A549 (cell line): Measurements from ENCODE around the gene IGF2BP3. TPM values are rescaled to one million over a fixed set of nuclear protein-coding genes. Genes with fewer than 3 reads are reported as not detected.

Experiments used
- ATAC-seq, 2 experiments: fragments of 200-7000 bp in 1 of 2; fragments of >200 bp in 1 of 2; cut with Nextera tagmentation in 1 of 2; cut with Tn5 transposase in 1 of 2; 3 replicates each; pipeline versions ENCODE4 v1.8.0 to v1.9.1; 2018 to 2020; ENCODE audit warnings: mild to moderate bottlenecking in 1 of 2, moderate library complexity in 1 of 2
- CTCF ChIA-PET: fragments of 300-600 bp; sonication (Branson Sonifier 250); formaldehyde crosslinking; extraction: SDS; loops from one replicate; lab custom pipeline; 2021; ENCODE audit warnings: antibody characterized with exemption, inconsistent platforms; lab: Yijun Ruan, JAX
- POLR2A ChIA-PET: fragments of 350-600 bp; formaldehyde crosslinking; extraction: SDS; loops from one replicate; lab custom pipeline; 2021; ENCODE audit warnings: antibody characterized with exemption, inconsistent platforms; lab: Yijun Ruan, JAX
- DNase-seq, 2 experiments: peaks; one replicate each; pipeline versions ENCODE4 v3.0.0 to v3.0.0-alpha.2; 2011 to 2016; ENCODE audit warnings: low read depth in 1 of 2, low spot score in 1 of 2
- FAIRE-seq: peaks from 2 replicates; lab custom pipeline; 2011; peaks lifted over from hg19 to GRCh38; lab: Jason Lieb, UNC
- H3K27ac ChIP-seq, 2 experiments: fragments of >200 bp; sonication (Bioruptor Twin); formaldehyde crosslinking; 3 replicates each; pipeline ENCODE4 v1.5.1; 2016 to 2017
- H3K4me1 ChIP-seq: fragments of >200 bp; sonication (Bioruptor Twin); formaldehyde crosslinking; 3 replicates; pipeline ENCODE4 v1.6.1; 2016
- H3K4me2 ChIP-seq: fragments of >200 bp; sonication (Bioruptor Twin); formaldehyde crosslinking; 3 replicates; pipeline ENCODE4 v1.6.1; 2016
- H3K4me3 ChIP-seq: fragments of >200 bp; sonication (Bioruptor Twin); formaldehyde crosslinking; 3 replicates; pipeline ENCODE4 v1.5.1; 2016
- H3K9me3 ChIP-seq: fragments of >200 bp; sonication (Bioruptor Twin); formaldehyde crosslinking; 3 replicates; pipeline ENCODE4 v1.6.1; 2016
- BHLHE40 ChIP-seq: IDR thresholded peaks from 2 replicates; pipeline ENCODE4 v1.6.1; 2012; ENCODE audit warnings: low read depth, low read length, inconsistent platforms
- CBX8 ChIP-seq: fragments of 200-600 bp; sonication (generic); IDR thresholded peaks from 2 replicates; pipeline ENCODE4 v1.6.1; 2016
- CHD2 ChIP-seq: fragments of 150-350 bp; IDR thresholded peaks from 2 replicates; pipeline ENCODE4 v1.6.1; 2014; ENCODE audit warnings: low read length; ENCODE audit not compliant: partially characterized antibody
- E2F6 ChIP-seq: IDR thresholded peaks from 2 replicates; pipeline ENCODE4 v1.6.1; 2012; ENCODE audit warnings: low read depth, borderline replicate concordance
- EHF ChIP-seq: fragments of 250-450 bp; sonication (Bioruptor Pico); IDR thresholded peaks from 2 replicates; pipeline ENCODE4 v1.5.0; 2020; ENCODE audit warnings: mild to moderate bottlenecking
- EHMT2 ChIP-seq: fragments of 200-600 bp; sonication (generic); IDR thresholded peaks from 2 replicates; pipeline ENCODE4 v1.6.1; 2016; ENCODE audit warnings: antibody characterized with exemption, low read depth, mild to moderate bottlenecking, moderate library complexity
- FOSL2 ChIP-seq, 2 experiments: fragments of 450-650 bp in 1 of 2; fragments of >200 bp in 1 of 2; sonication (Bioruptor Twin) in 1 of 2; formaldehyde crosslinking; IDR thresholded peaks; 2 replicates each; pipeline versions ENCODE4 v1.5.0 to v1.6.1; 2016 to 2020; ENCODE audit warnings: mild to moderate bottlenecking in 1 of 2, moderate library complexity in 1 of 2
- FOXS1 ChIP-seq: fragments of 250-450 bp; sonication (Bioruptor Pico); IDR thresholded peaks from 2 replicates; pipeline ENCODE4 v1.5.0; 2020; ENCODE audit warnings: mild to moderate bottlenecking, moderate library complexity
- GATA3 ChIP-seq: IDR thresholded peaks from 2 replicates; pipeline ENCODE4 v1.6.1; 2012; ENCODE audit warnings: borderline replicate concordance
- HDAC2 ChIP-seq: fragments of 200-600 bp; sonication (generic); IDR thresholded peaks from 2 replicates; pipeline ENCODE4 v1.6.1; 2016
- HEYL ChIP-seq: fragments of 250-450 bp; sonication (Bioruptor Pico); IDR thresholded peaks from 2 replicates; pipeline ENCODE4 v1.8.0; 2021; ENCODE audit warnings: mild to moderate bottlenecking, moderate library complexity
- HOXB13 ChIP-seq: fragments of 250-450 bp; sonication (Bioruptor Pico); IDR thresholded peaks from 2 replicates; pipeline ENCODE4 v1.5.0; 2020; ENCODE audit warnings: low read depth, mild to moderate bottlenecking, moderate library complexity
- JUN ChIP-seq, 2 experiments: fragments of >200 bp; sonication (Bioruptor Twin); formaldehyde crosslinking; IDR thresholded peaks; 2 replicates in 1 of 2; 3 replicates in 1 of 2; pipeline ENCODE4 v1.6.1; 2016 to 2017
- KDM1A ChIP-seq: fragments of 200-600 bp; sonication (generic); IDR thresholded peaks from 2 replicates; pipeline ENCODE4 v1.6.1; 2016; ENCODE audit warnings: low read depth, mild to moderate bottlenecking
- MAFK ChIP-seq: fragments of 450-650 bp; IDR thresholded peaks from 2 replicates; pipeline ENCODE4 v1.6.1; 2014; ENCODE audit not compliant: partially characterized antibody
- MAX ChIP-seq: IDR thresholded peaks from 2 replicates; pipeline ENCODE4 v1.6.1; 2012
- MAZ ChIP-seq: fragments of 150-350 bp; IDR thresholded peaks from 2 replicates; pipeline ENCODE4 v1.6.1; 2014; ENCODE audit warnings: antibody characterized with exemption, low read depth, low read length, borderline replicate concordance
- NFE2L2 ChIP-seq: fragments of 150-350 bp; conservative IDR thresholded peaks from 2 replicates; pipeline ENCODE4 v1.6.1; 2014; ENCODE audit warnings: low read length
- NR3C1 ChIP-seq: fragments of >200 bp; sonication (Bioruptor Twin); formaldehyde crosslinking; IDR thresholded peaks from 3 replicates; pipeline ENCODE4 v1.6.1; 2017
- POLR2A ChIP-seq: IDR thresholded peaks from 2 replicates; pipeline ENCODE4 v1.6.1; 2012; ENCODE audit warnings: mild to moderate bottlenecking, low read length
- RARB ChIP-seq: fragments of 250-450 bp; sonication (Bioruptor Pico); IDR thresholded peaks from 2 replicates; pipeline ENCODE4 v1.8.0; 2021; ENCODE audit warnings: mild to moderate bottlenecking, moderate library complexity
- SREBF2 ChIP-seq: fragments of 450-650 bp; IDR thresholded peaks from 2 replicates; pipeline ENCODE4 v1.6.1; 2014; ENCODE audit warnings: mild to moderate bottlenecking, moderate library complexity
- TP53 ChIP-seq: fragments of 250-450 bp; sonication (Bioruptor Pico); IDR thresholded peaks from 2 replicates; pipeline ENCODE4 v1.5.0; 2021; ENCODE audit warnings: mild to moderate bottlenecking, moderate library complexity
- ZFP36 ChIP-seq: fragments of 450-650 bp; IDR thresholded peaks from 2 replicates; pipeline ENCODE4 v1.6.1; 2014; ENCODE audit warnings: borderline replicate concordance; ENCODE audit not compliant: partially characterized antibody
- ZNF302 ChIP-seq: fragments of 250-450 bp; sonication (Bioruptor Pico); IDR thresholded peaks from 2 replicates; pipeline ENCODE4 v1.9.0; 2021; ENCODE audit warnings: inconsistent platforms, mild to moderate bottlenecking, moderate library complexity
- WGBS: methylation state at CpG from one replicate; pipeline ENCODE4 v1.1.6; 2017; ENCODE audit errors: missing lambda C conversion rate; 5-methylcytosine and 5-hydroxymethylcytosine counted together
- polyA minus RNA-seq: library from RNA; depleted of rRNA, polyadenylated mRNA; stranded (reverse); fragments of >200 nt; gene quantifications from 2 replicates; pipeline ENCODE4 v1.2.3, GENCODE V29; 2011; rRNA and poly(A)+ RNA removed
- polyA plus RNA-seq, 4 experiments: library from polyadenylated mRNA; depleted of rRNA in 3 of 4; stranded (reverse); fragments of >200 nt; fragmentation: RNase III in 1 of 4; extraction: RNeasy Plus Mini Kit Qiagen cat#74134 plus additional on column Dnase treatment in 1 of 4; gene quantifications; 2 replicates in 3 of 4; 3 replicates in 1 of 4; pipeline ENCODE4 v1.2.3, GENCODE V29; 2011 to 2017
- TF ChIP-seq, protein P1 (sequence below): fragments of 450-650 bp; IDR thresholded peaks from 2 replicates; pipeline ENCODE4 v1.6.1; 2014; ENCODE audit warnings: antibody characterized with exemption
- TF ChIP-seq, protein P2 (sequence below): fragments of >200 bp; sonication (Bioruptor Twin); formaldehyde crosslinking; IDR thresholded peaks from 3 replicates; pipeline ENCODE4 v1.6.1; 2016
- TF ChIP-seq, protein P3 (sequence below): fragments of 250-450 bp; sonication (Bioruptor Pico); IDR thresholded peaks from 2 replicates; pipeline ENCODE4 v1.5.0; 2020; ENCODE audit warnings: low read depth, mild to moderate bottlenecking, moderate library complexity
- TF ChIP-seq, protein P4 (sequence below): fragments of 200-600 bp; sonication (generic); IDR thresholded peaks from 2 replicates; pipeline ENCODE4 v1.6.1; 2016; ENCODE audit warnings: antibody characterized with exemption, mild to moderate bottlenecking, moderate library complexity
- TF ChIP-seq, protein P5 (sequence below): fragments of 250-450 bp; sonication (Bioruptor Pico); IDR thresholded peaks from 2 replicates; pipeline ENCODE4 v1.5.0; 2021; ENCODE audit warnings: mild to moderate bottlenecking, moderate library complexity, borderline replicate concordance

Gene IGF2BP3
- polyA plus RNA-seq (2011; rRNA removed) (47.2 and 62.0 TPM in 2 replicates), polyA plus RNA-seq (2017; fragmentation: RNase III; extraction: RNeasy Plus Mini Kit Qiagen cat#74134 plus additional on column Dnase treatment) (26.7 to 30.4 TPM (median 30.1 TPM) in 3 replicates), polyA minus RNA-seq (50.5 and 51.7 TPM in 2 replicates)
- polyA plus RNA-seq (2012; cell fraction: cytosol; rRNA removed), result 12.0 and 12.1 TPM in 2 replicates
- polyA plus RNA-seq (2012; cell fraction: nucleus; rRNA removed), result 27.3 and 36.5 TPM in 2 replicates

- Histone ChIP-seq H3K4me3 (peak within 1 kb of the TSS; percentile 80), H3K4me1 (peaks cover 24% of the 10 kb centered on the region), H3K4me2 (peak within 1 kb of the TSS; percentile 89), H3K27ac (peak within 1 kb of the TSS; percentile 97 to 99), H3K9me3 (no peaks in the 10 kb centered on the region)
- CTCF ChIA-PET, result interaction anchor here (0.9 to 1.4 kb wide), 6 partner anchors 40 to 194 kb away, joined by 3 to 8 read pairs (median 4); no protein-coding TSS in a partner anchor
- under 1% methylated on average over 31 of the region's 34 CpGs for WGBS
- FAIRE-seq (no peak), ATAC-seq (peak; percentile 35 to 38), DNase-seq (peak; percentile 76 to 98)
- POLR2A ChIA-PET, result interaction anchor here (1.0 to 1.6 kb wide), 3 partner anchors 46 to 197 kb away, joined by 3 to 5 read pairs (median 3); no protein-coding TSS in a partner anchor
- TF ChIP-seq NFE2L2, result no peak
- TF ChIP-seq HDAC2, result no peak
- no peak for TF ChIP-seq KDM1A
- no peak for TF ChIP-seq MAFK
- no peak for TF ChIP-seq EHF
- no peak for TF ChIP-seq NR3C1
- TF ChIP-seq CBX8, result no peak
- peak; percentile 95 for TF ChIP-seq BHLHE40
- TF ChIP-seq, protein P1, sequence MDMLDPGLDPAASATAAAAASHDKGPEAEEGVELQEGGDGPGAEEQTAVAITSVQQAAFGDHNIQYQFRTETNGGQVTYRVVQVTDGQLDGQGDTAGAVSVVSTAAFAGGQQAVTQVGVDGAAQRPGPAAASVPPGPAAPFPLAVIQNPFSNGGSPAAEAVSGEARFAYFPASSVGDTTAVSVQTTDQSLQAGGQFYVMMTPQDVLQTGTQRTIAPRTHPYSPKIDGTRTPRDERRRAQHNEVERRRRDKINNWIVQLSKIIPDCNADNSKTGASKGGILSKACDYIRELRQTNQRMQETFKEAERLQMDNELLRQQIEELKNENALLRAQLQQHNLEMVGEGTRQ, result peak; percentile 93
- TF ChIP-seq, protein P2, sequence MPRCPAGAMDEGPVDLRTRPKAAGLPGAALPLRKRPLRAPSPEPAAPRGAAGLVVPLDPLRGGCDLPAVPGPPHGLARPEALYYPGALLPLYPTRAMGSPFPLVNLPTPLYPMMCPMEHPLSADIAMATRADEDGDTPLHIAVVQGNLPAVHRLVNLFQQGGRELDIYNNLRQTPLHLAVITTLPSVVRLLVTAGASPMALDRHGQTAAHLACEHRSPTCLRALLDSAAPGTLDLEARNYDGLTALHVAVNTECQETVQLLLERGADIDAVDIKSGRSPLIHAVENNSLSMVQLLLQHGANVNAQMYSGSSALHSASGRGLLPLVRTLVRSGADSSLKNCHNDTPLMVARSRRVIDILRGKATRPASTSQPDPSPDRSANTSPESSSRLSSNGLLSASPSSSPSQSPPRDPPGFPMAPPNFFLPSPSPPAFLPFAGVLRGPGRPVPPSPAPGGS, result peak; percentile 49; the same call in 2 of the 3 replicates
- TF ChIP-seq, protein P3, sequence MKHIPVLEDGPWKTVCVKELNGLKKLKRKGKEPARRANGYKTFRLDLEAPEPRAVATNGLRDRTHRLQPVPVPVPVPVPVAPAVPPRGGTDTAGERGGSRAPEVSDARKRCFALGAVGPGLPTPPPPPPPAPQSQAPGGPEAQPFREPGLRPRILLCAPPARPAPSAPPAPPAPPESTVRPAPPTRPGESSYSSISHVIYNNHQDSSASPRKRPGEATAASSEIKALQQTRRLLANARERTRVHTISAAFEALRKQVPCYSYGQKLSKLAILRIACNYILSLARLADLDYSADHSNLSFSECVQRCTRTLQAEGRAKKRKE (CRISPR knock-in tag), result no peak
- no peak for TF ChIP-seq HEYL (CRISPR knock-in tag)
- no peak; the same call in 1 of the 2 replicates for TF ChIP-seq GATA3
- peak; percentile 37 for TF ChIP-seq CHD2
- peak; percentile 91 for TF ChIP-seq MAX
- TF ChIP-seq EHMT2, result no peak
- TF ChIP-seq, protein P4, sequence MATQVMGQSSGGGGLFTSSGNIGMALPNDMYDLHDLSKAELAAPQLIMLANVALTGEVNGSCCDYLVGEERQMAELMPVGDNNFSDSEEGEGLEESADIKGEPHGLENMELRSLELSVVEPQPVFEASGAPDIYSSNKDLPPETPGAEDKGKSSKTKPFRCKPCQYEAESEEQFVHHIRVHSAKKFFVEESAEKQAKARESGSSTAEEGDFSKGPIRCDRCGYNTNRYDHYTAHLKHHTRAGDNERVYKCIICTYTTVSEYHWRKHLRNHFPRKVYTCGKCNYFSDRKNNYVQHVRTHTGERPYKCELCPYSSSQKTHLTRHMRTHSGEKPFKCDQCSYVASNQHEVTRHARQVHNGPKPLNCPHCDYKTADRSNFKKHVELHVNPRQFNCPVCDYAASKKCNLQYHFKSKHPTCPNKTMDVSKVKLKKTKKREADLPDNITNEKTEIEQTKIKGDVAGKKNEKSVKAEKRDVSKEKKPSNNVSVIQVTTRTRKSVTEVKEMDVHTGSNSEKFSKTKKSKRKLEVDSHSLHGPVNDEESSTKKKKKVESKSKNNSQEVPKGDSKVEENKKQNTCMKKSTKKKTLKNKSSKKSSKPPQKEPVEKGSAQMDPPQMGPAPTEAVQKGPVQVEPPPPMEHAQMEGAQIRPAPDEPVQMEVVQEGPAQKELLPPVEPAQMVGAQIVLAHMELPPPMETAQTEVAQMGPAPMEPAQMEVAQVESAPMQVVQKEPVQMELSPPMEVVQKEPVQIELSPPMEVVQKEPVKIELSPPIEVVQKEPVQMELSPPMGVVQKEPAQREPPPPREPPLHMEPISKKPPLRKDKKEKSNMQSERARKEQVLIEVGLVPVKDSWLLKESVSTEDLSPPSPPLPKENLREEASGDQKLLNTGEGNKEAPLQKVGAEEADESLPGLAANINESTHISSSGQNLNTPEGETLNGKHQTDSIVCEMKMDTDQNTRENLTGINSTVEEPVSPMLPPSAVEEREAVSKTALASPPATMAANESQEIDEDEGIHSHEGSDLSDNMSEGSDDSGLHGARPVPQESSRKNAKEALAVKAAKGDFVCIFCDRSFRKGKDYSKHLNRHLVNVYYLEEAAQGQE, result no peak
- peak; percentile 34; the same call in 1 of the 2 replicates for TF ChIP-seq POLR2A
- no peak for TF ChIP-seq ZNF302
- 0 out of 2 replicates have a peak, but pooled peaks have one; percentile 94 for TF ChIP-seq MAZ
- 0 out of 2 replicates have a peak, but pooled peaks have one; percentile 72 for TF ChIP-seq HOXB13 (CRISPR knock-in tag)
- TF ChIP-seq FOSL2 (IDR thresholded peaks at IDR 0.05), result no peak
- no peak for TF ChIP-seq FOSL2 (CRISPR knock-in tag; IDR thresholded peaks at IDR 0.05)
- no peak for TF ChIP-seq SREBF2
- TF ChIP-seq TP53 (CRISPR knock-in tag), result 0 out of 2 replicates have a peak, but pooled peaks have one; percentile 50
- TF ChIP-seq RARB (CRISPR knock-in tag), result no peak
- peak; percentile 58; the same call in 1 of the 2 replicates for TF ChIP-seq E2F6
- no peak for TF ChIP-seq ZFP36
- peak in 1 of 2 experiments; percentile 52; a peak in 1 of 5 replicates for TF ChIP-seq JUN (IDR thresholded peaks at IDR 0.05)
- TF ChIP-seq, protein P5, sequence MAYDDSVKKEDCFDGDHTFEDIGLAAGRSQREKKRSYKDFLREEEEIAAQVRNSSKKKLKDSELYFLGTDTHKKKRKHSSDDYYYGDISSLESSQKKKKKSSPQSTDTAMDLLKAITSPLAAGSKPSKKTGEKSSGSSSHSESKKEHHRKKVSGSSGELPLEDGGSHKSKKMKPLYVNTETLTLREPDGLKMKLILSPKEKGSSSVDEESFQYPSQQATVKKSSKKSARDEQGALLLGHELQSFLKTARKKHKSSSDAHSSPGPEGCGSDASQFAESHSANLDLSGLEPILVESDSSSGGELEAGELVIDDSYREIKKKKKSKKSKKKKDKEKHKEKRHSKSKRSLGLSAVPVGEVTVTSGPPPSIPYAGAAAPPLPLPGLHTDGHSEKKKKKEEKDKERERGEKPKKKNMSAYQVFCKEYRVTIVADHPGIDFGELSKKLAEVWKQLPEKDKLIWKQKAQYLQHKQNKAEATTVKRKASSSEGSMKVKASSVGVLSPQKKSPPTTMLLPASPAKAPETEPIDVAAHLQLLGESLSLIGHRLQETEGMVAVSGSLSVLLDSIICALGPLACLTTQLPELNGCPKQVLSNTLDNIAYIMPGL, result no peak
- no peak for TF ChIP-seq FOXS1
Observed at GRCh38 chr7:23470330-23471105, at the start of gene IGF2BP3. IGF2BP3 (minus strand) TSS chr7:23470491; CDS start chr7:23470110, 381 bp downstream.
